ENCODE results near the gene FAIM2.

The FAIM2 gene

GRCh38 chr12:49939307-49939706, 35.6 kb upstream of the FAIM2 start:
- no peak for DNase-seq

GRCh38 chr12:49937639-49938300, 34.1 kb upstream of the FAIM2 start:
- no peak for DNase-seq

- DNase-seq: no peak
These were observed 33.2 kb upstream of the FAIM2 start for GRCh38 chr12:49936925-49937324.

- DNase-seq: no peak
These were observed 30.8 kb upstream of the FAIM2 start for GRCh38 chr12:49934505-49934904.

- DNase-seq: no peak
These were observed 30.1 kb upstream of the FAIM2 start for GRCh38 chr12:49933796-49934195.

GRCh38 chr12:49932533-49933130, 28.9 kb upstream of the FAIM2 start:
- DNase-seq: no peak

GRCh38 chr12:49932023-49932422, 28.3 kb upstream of the FAIM2 start:
- DNase-seq: no peak

GRCh38 chr12:49930515-49931288, 27.0 kb upstream of the FAIM2 start:
- no peak for DNase-seq

- no peak for DNase-seq
These were observed 25.9 kb upstream of the FAIM2 start for GRCh38 chr12:49929581-49929980.

- DNase-seq: no peak
These were observed 24.8 kb upstream of the FAIM2 start for GRCh38 chr12:49928471-49928870.

- no peak for DNase-seq
These were observed 21.9 kb upstream of the FAIM2 start for GRCh38 chr12:49925433-49926204.

- no peak for DNase-seq
These were observed 21.0 kb upstream of the FAIM2 start for GRCh38 chr12:49924628-49925246.

GRCh38 chr12:49923880-49924556, 20.3 kb upstream of the FAIM2 start:
- no peak for DNase-seq

- no peak for DNase-seq
These were observed 19.4 kb upstream of the FAIM2 start for GRCh38 chr12:49923035-49923644.

GRCh38 chr12:49922349-49923034, 18.8 kb upstream of the FAIM2 start:
- no peak for DNase-seq

- no peak for DNase-seq
These were observed 18.2 kb upstream of the FAIM2 start for GRCh38 chr12:49921936-49922335.

- DNase-seq: no peak
These were observed 17.6 kb upstream of the FAIM2 start for GRCh38 chr12:49921299-49921698.

GRCh38 chr12:49920915-49921286, 17.2 kb upstream of the FAIM2 start:
- no peak for DNase-seq

- no peak for DNase-seq
These were observed 16.7 kb upstream of the FAIM2 start for GRCh38 chr12:49920241-49920914.

- DNase-seq: no peak
These were observed 14.1 kb upstream of the FAIM2 start for GRCh38 chr12:49917788-49918173.

All from COR-L47 (cell line).